Measurements from ENCODE around the gene ITPR1.

DNA sequence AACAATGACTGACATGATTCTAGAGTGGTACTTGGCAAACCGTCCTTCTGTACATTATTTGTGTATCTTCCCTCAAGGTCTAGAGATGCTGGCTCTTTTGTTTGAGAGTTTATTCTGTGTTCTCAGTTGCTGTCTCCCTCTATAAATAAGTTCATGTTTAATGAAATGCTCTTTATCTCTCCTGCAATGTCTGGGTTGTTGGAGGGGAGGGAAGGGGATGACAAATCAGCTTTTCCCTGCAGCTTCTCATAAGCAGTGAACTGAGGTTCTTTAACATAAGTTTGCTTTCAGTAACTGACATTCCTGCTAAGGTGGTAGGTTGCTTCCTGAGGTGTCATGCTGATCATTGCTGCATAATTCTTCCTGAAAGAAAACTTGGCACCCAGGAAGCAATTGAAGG, 21.8 kb downstream of the ITPR1 start:
- TF ChIP-seq KDM1A (IDR thresholded peaks at IDR 0.05; ENCODE audit: low read depth) (no peak), USF2 (IDR thresholded peaks at IDR 0.05) (no peak), EP300 (IDR thresholded peaks at IDR 0.05) (no peak)
